ENCODE results near the gene LRRC8D.

DNA sequence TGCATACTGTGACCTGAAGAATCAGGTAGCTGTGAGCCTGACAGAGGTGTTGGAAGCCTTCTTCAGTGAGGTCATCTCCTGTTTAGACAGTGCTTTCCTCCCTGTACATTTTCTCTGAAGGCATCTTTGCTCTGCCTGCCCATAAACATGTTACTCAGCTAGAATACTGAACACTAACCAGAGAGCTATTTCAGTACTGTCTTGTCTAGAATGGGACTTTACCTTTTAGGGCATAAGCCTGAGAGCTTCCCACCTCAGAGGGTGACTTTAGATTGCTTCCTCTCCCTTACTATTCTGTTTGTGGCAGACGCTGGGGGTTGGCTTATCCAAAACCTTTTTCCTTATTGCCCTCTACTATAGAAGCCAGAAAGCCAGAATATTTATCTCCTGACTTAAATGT is 150.8 kb downstream of the LRRC8D start:
- TF ChIP-seq POLR2A (IDR thresholded peaks at IDR 0.05) (no peak), POLR2AphosphoS5 (IDR thresholded peaks at IDR 0.05) (no peak)

All from stomach (tissue), 4 donors.